B cell (primary cell): Measurements from ENCODE around the gene ELOVL6.

Source experiments
- CTCF ChIP-seq: fragments of 200-600 bp; IDR thresholded peaks from one replicate; pipeline ENCODE4 v1.8.0; 2022; ENCODE audit warnings: antibody characterized with exemption, mild to moderate bottlenecking
- EZH2 ChIP-seq: IDR thresholded peaks from 2 replicates; pipeline ENCODE4 v1.6.1; 2012; ENCODE audit warnings: borderline replicate concordance, low read depth, mild to moderate bottlenecking, moderate library complexity, low read length; ENCODE audit not compliant: insufficient read depth, poor library complexity, severe bottlenecking

GRCh38 chr4:110229266-110229665 is 30.9 kb upstream of the ELOVL6 start:
- TF ChIP-seq EZH2: no peak
- TF ChIP-seq CTCF: no peak
